Upper lobe of right lung (tissue), 1 donor: ENCODE results near the gene STON2. TPM values are rescaled to one million over a fixed set of nuclear protein-coding genes. Genes with fewer than 3 reads are reported as not detected.

Source experiments
- ATAC-seq: fragments of 200-7000 bp; cut with Tn5 transposase; one replicate; pipeline ENCODE4 v1.9.1; 2020; ENCODE audit warnings: mild to moderate bottlenecking, moderate library complexity
- DNase-seq: peaks from one replicate; pipeline ENCODE4 v3.0.0-alpha.2; 2020
- H3K27ac ChIP-seq: fragments of 200-600 bp; one replicate; pipeline ENCODE4 v1.8.0; 2022
- H3K27me3 ChIP-seq: fragments of 200-600 bp; one replicate; pipeline ENCODE4 v1.8.0; 2022; ENCODE audit warnings: mild to moderate bottlenecking
- H3K36me3 ChIP-seq: fragments of 200-600 bp; one replicate; pipeline ENCODE4 v1.8.0; 2022
- H3K4me1 ChIP-seq: fragments of 200-600 bp; one replicate; pipeline ENCODE4 v1.8.0; 2022
- H3K4me3 ChIP-seq: fragments of 200-600 bp; one replicate; pipeline ENCODE4 v1.8.0; 2022; ENCODE audit warnings: mild to moderate bottlenecking
- H3K9me3 ChIP-seq: fragments of 200-600 bp; one replicate; pipeline ENCODE4 v1.8.0; 2022
- CTCF ChIP-seq: fragments of 200-600 bp; IDR thresholded peaks from one replicate; pipeline ENCODE4 v1.8.0; 2022; ENCODE audit warnings: antibody characterized with exemption
- intact Hi-C: fragments of 100-400 bp; cut with DNase I; formaldehyde crosslinking; loops from one replicate; pipeline ENCODE4 v1.11.0; 2022
- total RNA-seq: library from RNA; stranded (reverse); fragmentation: NEBNext Ultra II Directional; extraction: Animal tissue kit (Norgen Biotek cat#: 25700); gene quantifications from one replicate; pipeline ENCODE4 v1.2.1, GENCODE V29; 2021
- donor health status: DM: no; HTN: yes; CAD: no; lungs with severe emphysema.

The STON2 gene
- total RNA-seq, 1 donor from 2014 or later: 47.7 TPM

- Histone ChIP-seq H3K27me3 (peaks cover 24% of the 10 kb centered on the region), H3K36me3 (no peaks in the 10 kb centered on the region), H3K4me1 (peaks cover 5% of the 10 kb centered on the region), H3K4me3 (peak overlapping the region; percentile 62), H3K9me3 (no peaks in the 10 kb centered on the region), H3K27ac (no peak overlapping the region)
- DNase-seq: peak; percentile 75
- no peak for TF ChIP-seq CTCF
- intact Hi-C loops: no loop called here
- peak; percentile 70 for ATAC-seq
These were observed 35.5 kb upstream of the STON2 start for GRCh38 chr14:81435391-81436295.

GRCh38 chr14:81435048-81435390 lies 34.9 kb upstream of the STON2 start:
- intact Hi-C loops: no loop called here
- no peak for ATAC-seq
- peaks cover 24% of the 10 kb centered on the region for H3K27me3 ChIP-seq

GRCh38 chr14:81434230-81434629 lies 34.1 kb upstream of the STON2 start:
- DNase-seq (no peak), ATAC-seq (no peak)
- H3K36me3 ChIP-seq: no peaks in the 10 kb centered on the region
- no peak overlapping the region for H3K4me3 ChIP-seq
- peaks cover 5% of the 10 kb centered on the region for H3K4me1 ChIP-seq
- H3K9me3 ChIP-seq: no peaks in the 10 kb centered on the region
- H3K27ac ChIP-seq: no peak overlapping the region
- intact Hi-C loops: no loop called here
- TF ChIP-seq CTCF: no peak
- H3K27me3 ChIP-seq: peaks cover 24% of the 10 kb centered on the region

More at GRCh38 chr14:81435048-81435390, 34.9 kb upstream of the STON2 start:
- Histone ChIP-seq H3K27ac (no peak overlapping the region), H3K9me3 (no peaks in the 10 kb centered on the region), H3K4me3 (peak overlapping the region; percentile 62), H3K4me1 (peaks cover 5% of the 10 kb centered on the region), H3K36me3 (no peaks in the 10 kb centered on the region)
- no peak for TF ChIP-seq CTCF
- DNase-seq: no peak

- Histone ChIP-seq H3K36me3 (no peaks in the 10 kb centered on the region), H3K9me3 (no peaks in the 10 kb centered on the region), H3K4me1 (peaks cover 5% of the 10 kb centered on the region), H3K27me3 (peaks cover 24% of the 10 kb centered on the region), H3K27ac (no peak overlapping the region), H3K4me3 (no peak overlapping the region)
- DNase-seq: no peak
- intact Hi-C loops: no loop called here
- no peak for ATAC-seq
- no peak for TF ChIP-seq CTCF
These were observed 33.3 kb upstream of the STON2 start for GRCh38 chr14:81433378-81433777.

GRCh38 chr14:81432219-81432661 lies 32.1 kb upstream of the STON2 start:
- no peaks in the 10 kb centered on the region for H3K36me3 ChIP-seq
- no peak for DNase-seq
- H3K4me1 ChIP-seq: peaks cover 7% of the 10 kb centered on the region
- intact Hi-C loops: no loop called here
- ATAC-seq: no peak
- H3K4me3 ChIP-seq: no peak overlapping the region
- no peak for TF ChIP-seq CTCF
- H3K27ac ChIP-seq: no peak overlapping the region
- peaks cover 14% of the 10 kb centered on the region for H3K27me3 ChIP-seq
- no peaks in the 10 kb centered on the region for H3K9me3 ChIP-seq
